Measurements from ENCODE around the gene C3orf22. TPM values are rescaled to one million over a fixed set of nuclear protein-coding genes. Genes with fewer than 3 reads are reported as not detected.

Gene C3orf22
- total RNA-seq, 1 donor from 2014 or later: not detected

- no peaks in the 10 kb centered on the region for H3K4me1 Mint-ChIP-seq
- ChIA-PET POLR2A (no interaction called here), CTCF (no interaction called here)
- intact Hi-C loops (cut with micrococcal nuclease): no loop called here
- no peak for TF ChIP-seq CTCF (IDR thresholded peaks at IDR 0.05)
- no peak for ATAC-seq (ENCODE audit: low read depth)
- DNase-seq: no peak
- H3K27ac Mint-ChIP-seq: no peak overlapping the region
- peaks cover 3% of the 10 kb centered on the region for H3K27me3 Mint-ChIP-seq
- H3K9me3 Mint-ChIP-seq: no peaks in the 10 kb centered on the region
- H3K36me3 Mint-ChIP-seq (ENCODE audit: low read depth): no peaks in the 10 kb centered on the region
- no peak overlapping the region for H3K4me3 Mint-ChIP-seq
Measured at GRCh38 chr3:126508564-126508964, 50.2 kb downstream of the C3orf22 start.

GRCh38 chr3:126507886-126508285 is 50.8 kb downstream of the C3orf22 start:
- no peak for TF ChIP-seq CTCF (IDR thresholded peaks at IDR 0.05)
- peaks cover 3% of the 10 kb centered on the region for H3K27me3 Mint-ChIP-seq
- H3K36me3 Mint-ChIP-seq (ENCODE audit: low read depth): no peaks in the 10 kb centered on the region
- intact Hi-C loops (cut with micrococcal nuclease): no loop called here
- ChIA-PET CTCF (no interaction called here), POLR2A (no interaction called here)
- no peaks in the 10 kb centered on the region for H3K9me3 Mint-ChIP-seq
- ATAC-seq (ENCODE audit: low read depth): no peak
- no peaks in the 10 kb centered on the region for H3K4me1 Mint-ChIP-seq
- no peak overlapping the region for H3K27ac Mint-ChIP-seq
- DNase-seq: no peak
- H3K4me3 Mint-ChIP-seq: no peak overlapping the region

DNA sequence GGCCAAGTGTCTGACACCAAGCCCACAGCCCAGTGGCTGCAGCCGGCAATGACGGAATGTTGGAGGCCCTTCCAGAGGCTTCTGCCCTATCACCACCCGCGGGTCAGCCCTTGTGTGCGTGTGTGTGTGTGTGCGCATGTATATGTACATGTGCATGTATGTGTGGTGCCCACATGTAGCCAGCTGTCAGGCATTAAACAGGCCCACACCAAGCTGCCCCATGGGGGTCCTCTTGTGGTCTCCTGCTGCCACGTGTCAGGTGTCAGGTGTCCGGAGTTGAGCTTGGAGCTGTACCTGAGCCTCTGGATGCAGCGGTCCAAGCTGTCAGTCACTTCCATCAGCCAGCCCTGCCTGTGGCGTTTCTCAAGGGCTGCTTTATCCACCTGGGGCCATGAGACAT is 55.0 kb downstream of the C3orf22 start:
- no peak for TF ChIP-seq CTCF (IDR thresholded peaks at IDR 0.05)
- ATAC-seq (ENCODE audit: low read depth) (no peak), DNase-seq (no peak)
- POLR2A ChIA-PET: no interaction called here
- Mint-ChIP-seq H3K9me3 (no peaks in the 10 kb centered on the region), H3K4me1 (no peaks in the 10 kb centered on the region), H3K27me3 (peaks cover 3% of the 10 kb centered on the region), H3K4me3 (no peak overlapping the region), H3K36me3 (ENCODE audit: low read depth) (no peaks in the 10 kb centered on the region), H3K27ac (no peak overlapping the region)
- intact Hi-C loops (cut with micrococcal nuclease): no loop called here
- CTCF ChIA-PET: no interaction called here

DNA sequence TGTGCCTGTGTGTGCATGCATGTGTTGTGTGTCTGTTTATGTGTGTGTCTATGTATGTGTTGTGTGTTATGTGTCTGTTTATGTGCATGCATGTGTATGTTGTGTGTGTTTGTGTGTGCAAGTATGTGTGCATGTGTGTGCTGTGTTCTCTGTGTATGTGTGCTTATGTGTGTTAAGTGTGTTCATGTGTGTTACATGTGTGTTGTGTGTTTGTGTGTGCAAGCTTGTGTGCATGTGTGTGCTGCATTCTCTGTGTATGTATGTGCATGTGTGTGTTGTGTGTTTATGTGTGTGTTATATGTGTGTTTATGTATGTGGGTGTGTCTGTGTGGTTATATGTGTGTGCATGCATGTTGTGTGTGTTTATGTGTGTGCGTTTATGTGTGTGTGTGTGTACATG is 56.1 kb downstream of the C3orf22 start:
- Mint-ChIP-seq H3K4me3 (no peak overlapping the region), H3K27me3 (peaks cover 3% of the 10 kb centered on the region), H3K27ac (no peak overlapping the region), H3K36me3 (ENCODE audit: low read depth) (no peaks in the 10 kb centered on the region), H3K9me3 (no peaks in the 10 kb centered on the region), H3K4me1 (no peaks in the 10 kb centered on the region)
- intact Hi-C loops (cut with micrococcal nuclease): no loop called here
- CTCF ChIA-PET: no interaction called here
- no peak for TF ChIP-seq CTCF (IDR thresholded peaks at IDR 0.05)
- POLR2A ChIA-PET: no interaction called here
- ATAC-seq (ENCODE audit: low read depth) (no peak), DNase-seq (no peak)

DNA sequence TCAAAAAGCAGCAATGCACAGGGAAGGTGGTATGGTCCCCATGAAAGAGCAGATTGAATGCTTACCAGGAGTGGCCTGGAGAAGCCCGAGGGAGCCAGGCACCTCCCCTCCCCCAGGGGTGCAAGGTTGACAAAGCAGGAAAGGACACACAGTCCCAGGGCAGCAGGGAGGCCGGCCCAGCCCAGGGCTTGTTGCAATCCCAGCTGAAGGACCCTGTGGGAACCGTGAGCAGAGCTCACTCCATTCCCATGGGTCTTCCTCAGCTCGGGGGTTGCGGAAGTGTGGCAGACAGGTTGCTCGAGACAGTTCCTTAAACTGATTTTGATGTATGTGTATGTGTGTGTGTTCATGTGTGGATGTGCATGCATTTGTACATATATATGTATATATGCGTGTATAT is 57.0 kb downstream of the C3orf22 start:
- Mint-ChIP-seq H3K27me3 (peaks cover 3% of the 10 kb centered on the region), H3K27ac (no peak overlapping the region)
- CTCF ChIA-PET: no interaction called here

More for the DNA sequence above, 57.0 kb downstream of the C3orf22 start:
- intact Hi-C loops (cut with micrococcal nuclease): no loop called here
- Mint-ChIP-seq H3K4me3 (no peak overlapping the region), H3K9me3 (no peaks in the 10 kb centered on the region), H3K4me1 (peaks cover 2% of the 10 kb centered on the region), H3K36me3 (ENCODE audit: low read depth) (no peaks in the 10 kb centered on the region)
- ATAC-seq (ENCODE audit: low read depth) (peak; percentile 34), DNase-seq (no peak)
- POLR2A ChIA-PET: no interaction called here
- TF ChIP-seq CTCF (IDR thresholded peaks at IDR 0.05): no peak
